ENCODE data around the gene SV2B. TPM values are rescaled to one million over a fixed set of nuclear protein-coding genes. Genes with fewer than 3 reads are reported as not detected.

SV2B gene
- polyA plus RNA-seq, 2 of the 4 experiments (the other 2 are of a cell fraction) = 0.05 TPM; not detected in 1

DNA sequence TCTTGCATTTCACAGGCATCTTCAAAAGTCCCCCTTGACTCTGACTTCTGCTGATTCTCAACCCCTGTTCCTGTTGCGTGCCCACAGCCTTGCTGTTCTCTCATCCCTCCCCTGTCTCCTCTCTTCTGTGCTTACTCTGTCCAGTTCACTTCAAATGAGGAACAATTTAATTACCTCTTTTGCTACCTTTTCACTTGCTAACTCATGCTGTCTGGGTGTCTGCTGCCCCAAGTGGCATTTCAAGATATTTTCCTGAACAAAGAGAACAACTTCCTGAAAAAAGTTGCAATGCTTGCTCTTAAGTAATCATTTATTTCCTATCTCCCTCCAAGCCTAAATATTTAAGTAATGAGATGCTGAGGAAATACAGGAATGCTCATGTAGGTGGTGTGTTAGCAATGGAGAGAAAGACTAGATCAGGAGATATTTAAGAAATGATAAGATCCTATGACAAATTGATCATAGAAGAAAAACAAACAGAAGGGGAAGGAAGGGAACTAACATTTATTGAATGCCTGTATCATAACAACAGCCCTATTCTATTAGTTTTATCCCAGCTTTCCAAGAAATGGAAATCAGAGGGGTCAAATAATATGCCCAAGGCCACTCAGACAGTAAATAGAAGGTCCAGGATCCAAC is 42.2 kb downstream of the SV2B start:
- FAIRE-seq (peak; percentile 54), ATAC-seq (peak in 1 of 2 experiments; percentile 61; a peak in 3 of 6 replicates), DNase-seq (ENCODE audit: low read depth in 1 of 2, low spot score in 1 of 2) (peak; percentile 22 to 31)
- ChIA-PET CTCF (interaction anchor here (0.7 to 1.4 kb wide), 2 partner anchors 23 to 86 kb away, joined by 3 to 4 read pairs; no protein-coding TSS in a partner anchor), POLR2A (no interaction called here)
- Histone ChIP-seq H3K27ac (no peak overlapping the region), H3K4me2 (no peak overlapping the region), H3K4me3 (no peak overlapping the region), H3K4me1 (no peaks in the 10 kb centered on the region), H3K9me3 (peaks cover 6% of the 10 kb centered on the region; the same call in 1 of the 3 replicates)
- 13% methylated on average over 1 of the region's 1 CpG for WGBS (ENCODE audit: missing lambda C conversion rate)
- no peak for TF ChIP-seq REST (IDR thresholded peaks at IDR 0.05)
- TF ChIP-seq FOSL2 (IDR thresholded peaks at IDR 0.05) = no peak
- no peak for TF ChIP-seq FOSL2 (CRISPR knock-in tag; IDR thresholded peaks at IDR 0.05)
- TF ChIP-seq, protein P1, sequence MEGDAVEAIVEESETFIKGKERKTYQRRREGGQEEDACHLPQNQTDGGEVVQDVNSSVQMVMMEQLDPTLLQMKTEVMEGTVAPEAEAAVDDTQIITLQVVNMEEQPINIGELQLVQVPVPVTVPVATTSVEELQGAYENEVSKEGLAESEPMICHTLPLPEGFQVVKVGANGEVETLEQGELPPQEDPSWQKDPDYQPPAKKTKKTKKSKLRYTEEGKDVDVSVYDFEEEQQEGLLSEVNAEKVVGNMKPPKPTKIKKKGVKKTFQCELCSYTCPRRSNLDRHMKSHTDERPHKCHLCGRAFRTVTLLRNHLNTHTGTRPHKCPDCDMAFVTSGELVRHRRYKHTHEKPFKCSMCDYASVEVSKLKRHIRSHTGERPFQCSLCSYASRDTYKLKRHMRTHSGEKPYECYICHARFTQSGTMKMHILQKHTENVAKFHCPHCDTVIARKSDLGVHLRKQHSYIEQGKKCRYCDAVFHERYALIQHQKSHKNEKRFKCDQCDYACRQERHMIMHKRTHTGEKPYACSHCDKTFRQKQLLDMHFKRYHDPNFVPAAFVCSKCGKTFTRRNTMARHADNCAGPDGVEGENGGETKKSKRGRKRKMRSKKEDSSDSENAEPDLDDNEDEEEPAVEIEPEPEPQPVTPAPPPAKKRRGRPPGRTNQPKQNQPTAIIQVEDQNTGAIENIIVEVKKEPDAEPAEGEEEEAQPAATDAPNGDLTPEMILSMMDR (IDR thresholded peaks at IDR 0.05) = peak; percentile 33
- no peak for TF ChIP-seq TP53 (CRISPR knock-in tag; IDR thresholded peaks at IDR 0.05)
- no peak for TF ChIP-seq RNF2 (IDR thresholded peaks at IDR 0.05; ENCODE audit: borderline replicate concordance, low read depth)
- no peak for TF ChIP-seq NPAS2 (CRISPR knock-in tag; IDR thresholded peaks at IDR 0.05; ENCODE audit: borderline replicate concordance)
- TF ChIP-seq RAD21 (conservative IDR thresholded peaks at IDR 0.05 in 1 of 2, IDR thresholded peaks at IDR 0.05 in 1 of 2) = peak in 1 of 2 experiments; percentile 13; a peak in 1 of 5 replicates
- no peak for TF ChIP-seq PHF8 (IDR thresholded peaks at IDR 0.05; ENCODE audit: borderline replicate concordance, low read depth)
- no peak for TF ChIP-seq HOXB5 (CRISPR knock-in tag; IDR thresholded peaks at IDR 0.05)
- TF ChIP-seq JUN (IDR thresholded peaks at IDR 0.05) = no peak
- no peak for TF ChIP-seq FOSB (CRISPR knock-in tag; IDR thresholded peaks at IDR 0.05)
- TF ChIP-seq MAZ (IDR thresholded peaks at IDR 0.05; ENCODE audit: borderline replicate concordance, low read depth, low read length) = no peak

- Histone ChIP-seq H3K4me3 (no peak overlapping the region), H3K4me2 (no peak overlapping the region), H3K4me1 (no peaks in the 10 kb centered on the region), H3K27ac (no peak overlapping the region), H3K9me3 (peaks cover 6% of the 10 kb centered on the region; the same call in 1 of the 3 replicates)
- TF ChIP-seq NPAS2 (CRISPR knock-in tag; IDR thresholded peaks at IDR 0.05; ENCODE audit: borderline replicate concordance) (no peak), EP300 (IDR thresholded peaks at IDR 0.05) (no peak), TP53 (CRISPR knock-in tag; IDR thresholded peaks at IDR 0.05) (no peak)
- POLR2A ChIA-PET = no interaction called here
- ATAC-seq = no peak
- no peak for DNase-seq (ENCODE audit: low read depth in 1 of 2, low spot score in 1 of 2)
- no peak for FAIRE-seq
- CTCF ChIA-PET = interaction anchor here (0.7 kb wide), 1 partner anchor 24 kb away, joined by 3 read pairs; no protein-coding TSS in a partner anchor
- WGBS (ENCODE audit: missing lambda C conversion rate) = under 1% methylated on average over 7 of the region's 7 CpGs
Observed at GRCh38 chr15:91142946-91143345, 42.9 kb downstream of the SV2B start.

DNA sequence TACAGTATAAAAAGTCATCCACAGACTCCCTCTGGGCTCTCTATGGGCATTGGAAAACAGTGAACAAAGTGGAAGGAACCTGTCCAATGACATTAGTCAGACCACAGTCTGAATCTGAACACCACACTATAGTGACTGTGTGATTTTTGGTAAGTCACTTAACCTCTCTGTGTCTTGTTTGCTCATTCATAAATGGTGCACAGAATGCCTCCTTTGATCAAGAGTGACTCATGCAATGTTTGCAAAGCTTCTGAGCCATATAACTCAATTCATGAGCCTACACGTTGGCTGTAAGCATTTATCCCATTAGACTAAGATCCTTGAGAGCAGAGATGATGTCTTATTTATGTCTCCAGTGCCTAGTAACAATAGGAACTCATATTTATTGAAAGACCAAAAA is 46.7 kb downstream of the SV2B start:
- CTCF ChIA-PET = no interaction called here
- Histone ChIP-seq H3K4me1 (no peaks in the 10 kb centered on the region), H3K4me2 (no peak overlapping the region), H3K9me3 (no peaks in the 10 kb centered on the region), H3K4me3 (no peak overlapping the region), H3K27ac (no peak overlapping the region)
- FAIRE-seq = no peak
- 0% methylated on average over 1 of the region's 1 CpG for WGBS (ENCODE audit: missing lambda C conversion rate)
- DNase-seq (ENCODE audit: low read depth in 1 of 2, low spot score in 1 of 2) = no peak
- POLR2A ChIA-PET = no interaction called here
- ATAC-seq = no peak
- TF ChIP-seq GATA3 (IDR thresholded peaks at IDR 0.05; ENCODE audit: borderline replicate concordance) = no peak
- TF ChIP-seq NFE2L2 (conservative IDR thresholded peaks at IDR 0.05; ENCODE audit: low read length) = no peak
- TF ChIP-seq RNF2 (IDR thresholded peaks at IDR 0.05; ENCODE audit: borderline replicate concordance, low read depth) = no peak
- TF ChIP-seq, protein P2, sequence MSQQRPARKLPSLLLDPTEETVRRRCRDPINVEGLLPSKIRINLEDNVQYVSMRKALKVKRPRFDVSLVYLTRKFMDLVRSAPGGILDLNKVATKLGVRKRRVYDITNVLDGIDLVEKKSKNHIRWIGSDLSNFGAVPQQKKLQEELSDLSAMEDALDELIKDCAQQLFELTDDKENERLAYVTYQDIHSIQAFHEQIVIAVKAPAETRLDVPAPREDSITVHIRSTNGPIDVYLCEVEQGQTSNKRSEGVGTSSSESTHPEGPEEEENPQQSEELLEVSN (IDR thresholded peaks at IDR 0.05; ENCODE audit: borderline replicate concordance, low read depth) = no peak
- TF ChIP-seq, protein P3, sequence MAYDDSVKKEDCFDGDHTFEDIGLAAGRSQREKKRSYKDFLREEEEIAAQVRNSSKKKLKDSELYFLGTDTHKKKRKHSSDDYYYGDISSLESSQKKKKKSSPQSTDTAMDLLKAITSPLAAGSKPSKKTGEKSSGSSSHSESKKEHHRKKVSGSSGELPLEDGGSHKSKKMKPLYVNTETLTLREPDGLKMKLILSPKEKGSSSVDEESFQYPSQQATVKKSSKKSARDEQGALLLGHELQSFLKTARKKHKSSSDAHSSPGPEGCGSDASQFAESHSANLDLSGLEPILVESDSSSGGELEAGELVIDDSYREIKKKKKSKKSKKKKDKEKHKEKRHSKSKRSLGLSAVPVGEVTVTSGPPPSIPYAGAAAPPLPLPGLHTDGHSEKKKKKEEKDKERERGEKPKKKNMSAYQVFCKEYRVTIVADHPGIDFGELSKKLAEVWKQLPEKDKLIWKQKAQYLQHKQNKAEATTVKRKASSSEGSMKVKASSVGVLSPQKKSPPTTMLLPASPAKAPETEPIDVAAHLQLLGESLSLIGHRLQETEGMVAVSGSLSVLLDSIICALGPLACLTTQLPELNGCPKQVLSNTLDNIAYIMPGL (CRISPR knock-in tag; IDR thresholded peaks at IDR 0.05; ENCODE audit: borderline replicate concordance) = no peak
- TF ChIP-seq BHLHE40 (IDR thresholded peaks at IDR 0.05; ENCODE audit: low read depth, low read length) = no peak
- TF ChIP-seq NR3C1 (IDR thresholded peaks at IDR 0.05) = no peak
- no peak for TF ChIP-seq MAZ (IDR thresholded peaks at IDR 0.05; ENCODE audit: borderline replicate concordance, low read depth, low read length)
- TF ChIP-seq ZNF302 (CRISPR knock-in tag; IDR thresholded peaks at IDR 0.05) = no peak
- TF ChIP-seq BCL3 (IDR thresholded peaks at IDR 0.05) = no peak
- no peak for TF ChIP-seq TP53 (CRISPR knock-in tag; IDR thresholded peaks at IDR 0.05)
- no peak for TF ChIP-seq EP300 (IDR thresholded peaks at IDR 0.05)
- no peak for TF ChIP-seq RAD21 (conservative IDR thresholded peaks at IDR 0.05 in 1 of 2, IDR thresholded peaks at IDR 0.05 in 1 of 2)
